NOMO-1 (cell line): ENCODE data around the gene CTAGE4.
"Not testable (repeated sequence)": the region's sequence is repeated elsewhere in the genome, so short reads cannot be mapped to it uniquely, and the experiment has no call there.

Source experiments
- DNase-seq, 2 experiments: peaks; one replicate each; lab custom pipeline; 2025; ENCODE audit not compliant: unreplicated experiment in 2 of 2; lab: John Stamatoyannopoulos, UW

The CTAGE4 gene

GRCh38 chr7:144217200-144217599 is 33.9 kb downstream of the CTAGE4 start:
- not testable (repeated sequence) for DNase-seq

DNA sequence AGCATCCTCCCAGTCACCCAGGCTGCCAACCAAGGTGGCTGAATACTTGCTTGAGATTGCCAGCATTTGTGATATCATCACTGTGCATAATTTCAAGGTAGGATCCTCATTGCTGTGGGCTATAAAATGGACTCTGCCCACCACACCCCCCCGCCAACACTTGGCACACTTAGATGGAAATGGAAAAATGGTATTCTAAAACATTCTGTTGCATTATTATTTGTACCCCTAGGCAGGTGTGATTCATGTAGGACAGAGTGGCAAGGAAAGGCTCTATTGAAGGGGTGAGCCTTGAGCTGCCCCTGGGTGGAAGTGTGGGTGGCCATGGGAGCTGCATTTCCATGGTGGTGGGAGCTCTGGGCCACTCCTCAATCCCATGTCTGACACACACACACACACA is 35.3 kb downstream of the CTAGE4 start:
- not testable (repeated sequence) for DNase-seq

GRCh38 chr7:144219149-144219548 is 35.9 kb downstream of the CTAGE4 start:
- DNase-seq, result not testable (repeated sequence)

DNA sequence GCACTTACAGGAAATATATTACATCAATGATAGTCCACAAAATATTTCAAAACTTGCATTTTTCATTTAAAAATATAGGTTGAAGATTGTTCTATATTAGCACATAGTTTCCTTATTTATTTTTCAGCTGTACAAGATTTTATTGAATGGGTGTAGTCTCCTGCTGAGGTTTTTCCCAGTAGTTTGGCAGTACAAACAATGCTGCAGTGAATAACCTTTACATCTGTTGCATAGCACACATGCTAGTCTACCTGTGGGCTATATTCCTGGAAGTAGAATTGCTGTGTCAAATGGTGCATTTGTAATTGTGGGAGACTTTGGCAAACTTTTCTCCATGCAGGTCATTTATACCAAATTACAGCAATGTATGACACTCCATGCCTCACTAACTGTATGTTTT is 37.3 kb downstream of the CTAGE4 start:
- DNase-seq, result not testable (repeated sequence)

GRCh38 chr7:144223675-144224074 is 40.4 kb downstream of the CTAGE4 start:
- not testable (repeated sequence) for DNase-seq

- not testable (repeated sequence) for DNase-seq
Measured at GRCh38 chr7:144226866-144227265, 43.6 kb downstream of the CTAGE4 start.

- not testable (repeated sequence) for DNase-seq
Measured at GRCh38 chr7:144228810-144229209, 45.5 kb downstream of the CTAGE4 start.

- not testable (repeated sequence) for DNase-seq
Measured at GRCh38 chr7:144231027-144231426, 47.8 kb downstream of the CTAGE4 start.

DNA sequence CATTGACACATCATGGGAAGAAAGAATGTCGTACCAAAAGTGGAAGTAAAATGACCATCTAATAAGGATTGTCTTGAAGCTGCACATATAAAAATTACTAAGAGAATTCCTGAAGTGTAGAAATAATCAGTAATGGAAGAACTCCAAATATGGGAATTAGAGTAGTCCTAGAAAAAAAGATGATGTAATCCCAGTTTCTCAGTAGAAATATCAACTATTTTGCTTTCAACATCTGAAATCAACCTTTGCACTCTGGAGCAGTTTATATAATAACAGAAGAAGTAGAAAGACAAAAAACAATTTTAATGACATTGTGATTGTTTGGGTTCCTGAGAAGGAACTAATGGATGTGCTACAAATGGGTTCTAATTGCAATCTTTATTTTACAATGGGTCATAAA is 49.8 kb downstream of the CTAGE4 start:
- DNase-seq, result not testable (repeated sequence)
